Heart left ventricle (tissue), 16 donors: ENCODE results near the gene ELP1. TPM values are rescaled to one million over a fixed set of nuclear protein-coding genes. Genes with fewer than 3 reads are reported as not detected.

Experiments used
- ATAC-seq, 4 donors: fragments of 200-7000 bp; cut with Tn5 transposase; one replicate each; pipeline ENCODE4 v1.9.1; 2020 to 2022; ENCODE audit warnings: moderate library complexity in 4 of 4, mild to moderate bottlenecking in 3 of 4, moderate number of reproducible peaks in 1 of 4
- DNase-seq, 5 donors: peaks; one replicate each; pipeline ENCODE4 v3.0.0-alpha.2; 2020
- H3K27ac ChIP-seq, 12 donors: fragments of 200-600 bp; sonication (generic) in 4 of 12; one replicate each; pipeline versions ENCODE4 v1.5.0 to v1.8.0; 2016 to 2022; ENCODE audit warnings: mild to moderate bottlenecking in 2 of 12
- H3K27me3 ChIP-seq, 9 donors: fragments of 200-600 bp; sonication (generic) in 2 of 9; one replicate each; pipeline versions ENCODE4 v1.5.1 to v1.8.0; 2016 to 2022; ENCODE audit warnings: mild to moderate bottlenecking in 3 of 9
- H3K36me3 ChIP-seq, 9 donors: fragments of 200-600 bp; sonication (generic) in 2 of 9; one replicate each; pipeline versions ENCODE4 v1.5.0 to v1.8.0; 2018 to 2022; ENCODE audit warnings: mild to moderate bottlenecking in 2 of 9
- H3K4me1 ChIP-seq, 12 donors: fragments of 200-600 bp; sonication (generic) in 4 of 12; one replicate each; pipeline versions ENCODE4 v1.5.0 to v1.8.0; 2016 to 2022; ENCODE audit warnings: mild to moderate bottlenecking in 3 of 12
- H3K4me3 ChIP-seq, 12 donors: fragments of 200-600 bp; sonication (generic) in 4 of 12; one replicate each; pipeline versions ENCODE4 v1.5.0 to v1.8.0; 2017 to 2022; ENCODE audit warnings: mild to moderate bottlenecking in 9 of 12, moderate library complexity in 4 of 12
- H3K9me3 ChIP-seq, 12 donors: fragments of 200-600 bp; sonication (generic) in 4 of 12; one replicate each; pipeline versions ENCODE4 v1.5.0 to v1.8.0; 2016 to 2022; ENCODE audit warnings: mild to moderate bottlenecking in 1 of 12
- CTCF ChIP-seq, 12 donors: fragments of 200-600 bp; sonication (generic) in 4 of 12; IDR thresholded peaks; one replicate each; pipeline versions ENCODE4 v1.5.0 to v1.8.0; 2018 to 2022; ENCODE audit warnings: antibody characterized with exemption in 12 of 12, mild to moderate bottlenecking in 5 of 12
- POLR2A ChIP-seq, 2 donors: fragments of 450-650 bp; IDR thresholded peaks; one replicate each; pipeline ENCODE4 v1.6.1; 2017; ENCODE audit warnings: antibody characterized with exemption in 2 of 2, mild to moderate bottlenecking in 2 of 2, moderate library complexity in 2 of 2
- WGBS, 4 donors: extraction: QIAGEN DNeasy Blood & Tissue Kit in 2 of 4; methylation state at CpG; one replicate each; pipeline versions ENCODE4 v1.1.5 to v1.1.7; 2013 to 2018; 5-methylcytosine and 5-hydroxymethylcytosine counted together
- intact Hi-C, 10 donors: fragments of 100-400 bp; cut with DNase I; formaldehyde crosslinking; loops; one replicate each; pipeline versions ENCODE4 v1.11.1 to v1.14.2; 2022
- polyA plus RNA-seq, 2 donors: library from polyadenylated mRNA; stranded (reverse); fragments of 200-250 nt; gene quantifications; one replicate each; pipeline ENCODE4 v1.2.3, GENCODE V29; 2013
- total RNA-seq, 9 donors: library from RNA; depleted of rRNA in 2 of 9; stranded (reverse); fragments of >200 nt in 2 of 9; fragmentation: NEBNext Ultra II Directional in 3 of 9; extraction: Animal tissue kit (Norgen Biotek cat#: 25700) in 3 of 9; gene quantifications; one replicate each; pipeline versions ENCODE4 v1.1.0 to v1.2.4, GENCODE V29; 2016 to 2023
- donor health status: ischemic (EF 13 %, LVEDD 7.1; RV severe dilation, severe dysfunction).
- donor health status: healthy with polysubstance abuse.
- donor health status: DM: no; HTN: yes; CAD: no.
- donor health status: DM: no; HTN: no; CAD: no.
- donor health status: ischemic (EF 25% LVEDD 6.9; RV normal size, moderate dysfunction).
- donor health status: ischemic (EF 25% LVEDD 5.7; RV mildly dilated, moderate dysfunction).
- donor health status: healthy.
- donor health status: DM: yes; HTN: yes; CAD: no.
- donor health status: ischemic (EF 35%, LVEDD 5.7; RV mildly dilated, moderate dysfunction).
- donor health status: nonischemic (EF 11% LVEDD 7.7; RV severe dilation, severe dysfunction).
- donor health status: DM: yes; HTN: yes; CAD: no.
- donor health status: PGD.
- donor health status: ischemic (EF 29% LVEDD 5.4; RV normal size, mild dysfunction).
- donor health status: nonischemic (EF 23%, LVEDD 6.1; RV moderate dilation, normal function).

Gene ELP1
- total and polyA plus RNA-seq, 11 donors = 7.8 to 32.0 (median 20.5) TPM

GRCh38 chr9:108956631-108957026 lies 22.7 kb upstream of the ELP1 start:
- no peak overlapping the region for H3K4me3 ChIP-seq
- DNase-seq = no peak
- H3K27ac ChIP-seq = no peak overlapping the region
- peaks cover 0 to 17% (median 3%) of the 10 kb centered on the region in 9 donors for H3K36me3 ChIP-seq
- no peaks in the 10 kb centered on the region for H3K9me3 ChIP-seq
- ATAC-seq = no peak
- intact Hi-C loops = loop anchor here in 1 of 10 donors (10.0 kb wide), 1 partner anchor 58 kb away; the partner anchor contains the start of gene CTNNAL1
- H3K27me3 ChIP-seq = no peaks in the 10 kb centered on the region
- TF ChIP-seq CTCF (IDR thresholded peaks at IDR 0.05) (no peak), POLR2A (IDR thresholded peaks at IDR 0.05) (no peak)
- H3K4me1 ChIP-seq = peaks cover 0 to 27% (median 7%) of the 10 kb centered on the region in 12 donors

DNA sequence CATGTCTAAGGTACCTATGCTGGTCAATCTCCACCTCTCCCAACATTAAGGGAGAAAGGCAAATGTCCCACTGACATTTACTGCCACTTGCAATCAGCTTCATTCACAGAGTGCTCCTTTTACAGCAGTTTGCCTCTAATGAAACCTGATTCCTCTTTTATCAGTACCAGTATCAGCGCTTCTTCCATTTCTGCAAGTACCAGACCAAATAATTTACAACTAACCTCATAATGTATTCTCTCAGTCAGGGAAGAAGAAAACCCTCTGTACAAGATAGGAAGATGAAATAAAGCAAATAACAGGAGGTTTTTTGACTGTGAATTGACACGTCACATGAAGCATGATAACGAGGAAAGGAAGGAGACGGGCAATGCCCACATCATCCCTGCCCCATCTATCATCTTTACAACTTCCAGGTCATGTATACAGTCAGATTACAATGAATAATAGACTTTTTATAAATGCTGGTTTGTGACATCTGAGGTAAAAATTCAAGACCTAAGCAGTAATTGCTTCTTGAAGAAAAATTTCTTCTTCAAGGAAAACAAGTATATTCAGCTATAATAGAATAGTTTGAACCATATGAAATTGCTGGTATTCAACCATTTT lies 22.2 kb upstream of the ELP1 start:
- H3K4me1 ChIP-seq = peaks cover 0 to 25% (median 7%) of the 10 kb centered on the region in 12 donors
- H3K4me3 ChIP-seq = no peak overlapping the region
- no peaks in the 10 kb centered on the region for H3K27me3 ChIP-seq
- intact Hi-C loops = loop anchor here in 1 of 10 donors (10.0 kb wide), 1 partner anchor 59 kb away; the partner anchor contains the start of gene CTNNAL1
- TF ChIP-seq CTCF (IDR thresholded peaks at IDR 0.05) (no peak), POLR2A (IDR thresholded peaks at IDR 0.05) (no peak)
- H3K9me3 ChIP-seq = no peaks in the 10 kb centered on the region
- peak in 1 of 4 donors; percentile 39 for ATAC-seq
- H3K36me3 ChIP-seq = peaks cover 0 to 15% (median 5%) of the 10 kb centered on the region in 9 donors
- H3K27ac ChIP-seq = peak overlapping the region in 5 of 12 donors; percentile 16 to 73 (median 23)
- DNase-seq = no peak
- 60 to 69% (median 64%) methylated on average over 4 of the region's 4 CpGs for WGBS, 4 donors

GRCh38 chr9:108953983-108954574 lies 20.2 kb upstream of the ELP1 start:
- DNase-seq = no peak

More at GRCh38 chr9:108953983-108954574, 20.2 kb upstream of the ELP1 start:
- Histone ChIP-seq H3K27ac (peak overlapping the region in 10 of 12 donors; percentile 31 to 74 (median 67)), H3K4me1 (peaks cover 0 to 24% (median 7%) of the 10 kb centered on the region in 12 donors), H3K4me3 (no peak overlapping the region), H3K36me3 (peaks cover 0 to 17% (median 5%) of the 10 kb centered on the region in 9 donors), H3K9me3 (no peaks in the 10 kb centered on the region), H3K27me3 (no peaks in the 10 kb centered on the region)
- intact Hi-C loops = loop anchor here in 1 of 10 donors (10.0 kb wide), 1 partner anchor 61 kb away; the partner anchor contains the start of gene CTNNAL1
- ATAC-seq = peak in 3 of 4 donors; percentile 65 to 84 (median 70)
- TF ChIP-seq CTCF (IDR thresholded peaks at IDR 0.05) = peak; percentile 52 to 83 (median 66)
- no peak for TF ChIP-seq POLR2A (IDR thresholded peaks at IDR 0.05)
- 0 to 3% (median 0%) methylated on average over 3 of the region's 3 CpGs for WGBS, 4 donors
